Measurements from ENCODE around the gene A1CF.
"Not testable (repeated sequence)": the region's sequence is repeated elsewhere in the genome, so short reads cannot be mapped to it uniquely, and the experiment has no call there.

GRCh38 chr10:50782017-50782416, 103.4 kb downstream of the A1CF start:
- not testable (repeated sequence) for TF ChIP-seq CTCF, POLR2A (IDR thresholded peaks at IDR 0.05)

Measured in right lobe of liver (tissue), 4 donors.